ENCODE data around the gene CASP4. TPM values are rescaled to one million over a fixed set of nuclear protein-coding genes. Genes with fewer than 3 reads are reported as not detected.

Gene CASP4
- total RNA-seq, 1 experiment from 2014 or later, result 42.0 TPM

GRCh38 chr11:104965735-104966134, 2.6 kb downstream of the CASP4 start:
- DNase-seq, result no peak
- ChIA-PET POLR2A (interaction anchor here (0.6 kb wide), 1 partner anchor 19 kb away, joined by 3 read pairs; no protein-coding TSS in a partner anchor), CTCF (no interaction called here)
- Mint-ChIP-seq H3K4me3 (ENCODE audit: unreplicated experiment) (peak overlapping the region; percentile 4), H3K9me3 (ENCODE audit: unreplicated experiment) (peaks cover 5% of the 10 kb centered on the region), H3K27ac (ENCODE audit: unreplicated experiment) (peak overlapping the region; percentile 14), H3K36me3 (ENCODE audit: insufficient read depth, unreplicated experiment) (no peaks in the 10 kb centered on the region), H3K4me1 (ENCODE audit: low read depth, unreplicated experiment) (peaks cover 47% of the 10 kb centered on the region), H3K27me3 (ENCODE audit: insufficient read depth, unreplicated experiment) (no peaks in the 10 kb centered on the region)
- no TSS peak for BruUV-seq (replicated peaks)
- TF ChIP-seq, protein P1, sequence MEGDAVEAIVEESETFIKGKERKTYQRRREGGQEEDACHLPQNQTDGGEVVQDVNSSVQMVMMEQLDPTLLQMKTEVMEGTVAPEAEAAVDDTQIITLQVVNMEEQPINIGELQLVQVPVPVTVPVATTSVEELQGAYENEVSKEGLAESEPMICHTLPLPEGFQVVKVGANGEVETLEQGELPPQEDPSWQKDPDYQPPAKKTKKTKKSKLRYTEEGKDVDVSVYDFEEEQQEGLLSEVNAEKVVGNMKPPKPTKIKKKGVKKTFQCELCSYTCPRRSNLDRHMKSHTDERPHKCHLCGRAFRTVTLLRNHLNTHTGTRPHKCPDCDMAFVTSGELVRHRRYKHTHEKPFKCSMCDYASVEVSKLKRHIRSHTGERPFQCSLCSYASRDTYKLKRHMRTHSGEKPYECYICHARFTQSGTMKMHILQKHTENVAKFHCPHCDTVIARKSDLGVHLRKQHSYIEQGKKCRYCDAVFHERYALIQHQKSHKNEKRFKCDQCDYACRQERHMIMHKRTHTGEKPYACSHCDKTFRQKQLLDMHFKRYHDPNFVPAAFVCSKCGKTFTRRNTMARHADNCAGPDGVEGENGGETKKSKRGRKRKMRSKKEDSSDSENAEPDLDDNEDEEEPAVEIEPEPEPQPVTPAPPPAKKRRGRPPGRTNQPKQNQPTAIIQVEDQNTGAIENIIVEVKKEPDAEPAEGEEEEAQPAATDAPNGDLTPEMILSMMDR (IDR thresholded peaks at IDR 0.05; ENCODE audit: insufficient read depth in 1 of 2, low read depth in 1 of 2, low read length in 1 of 2, severe bottlenecking in 1 of 2, unreplicated experiment in 1 of 2), result no peak
- Histone ChIP-seq H3K36me3 (ENCODE audit: control insufficient read depth, insufficient read depth, low read length) (peaks cover 3% of the 10 kb centered on the region; the same call in 1 of the 2 replicates), H3K27me3 (replicated peaks; ENCODE audit: control insufficient read depth, insufficient read depth, low read length) (no peaks in the 10 kb centered on the region), H3K4me3 (ENCODE audit: low read depth, low read length) (no peak overlapping the region), H3K9me3 (no peaks in the 10 kb centered on the region), H3K4me1 (peaks cover 30% of the 10 kb centered on the region)
- intact Hi-C loops (cut with micrococcal nuclease; ENCODE audit: unreplicated experiment), result loop anchor here (5.0 kb wide), 2 partner anchors 298 to 358 kb away; no protein-coding TSS in a partner anchor

DNA sequence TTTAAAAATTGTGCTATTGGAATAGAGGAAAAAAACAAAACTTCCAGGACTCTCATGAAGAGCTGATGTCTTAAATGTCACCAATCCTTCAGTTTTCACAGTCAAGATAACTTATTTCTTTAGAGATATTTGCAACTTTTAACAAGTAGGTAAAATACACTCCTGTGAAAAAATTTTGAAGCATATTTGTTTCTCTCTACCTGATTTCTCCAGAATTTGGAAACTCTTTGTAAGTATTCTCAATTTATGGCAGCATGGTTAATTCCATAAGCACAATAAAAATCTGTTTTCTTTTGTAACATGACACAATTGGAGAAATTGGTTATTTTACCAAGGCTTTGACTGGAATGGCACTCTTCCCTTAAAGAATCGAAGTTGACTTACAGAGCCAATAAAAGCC, 4.1 kb downstream of the CASP4 start:
- H3K9me3 ChIP-seq, result no peaks in the 10 kb centered on the region
- intact Hi-C loops (cut with micrococcal nuclease; ENCODE audit: unreplicated experiment), result no loop called here
- no peak overlapping the region for H3K4me3 Mint-ChIP-seq (ENCODE audit: unreplicated experiment)
- H3K4me1 ChIP-seq, result peaks cover 23% of the 10 kb centered on the region
- ChIA-PET POLR2A (no interaction called here), CTCF (no interaction called here)
- TF ChIP-seq, protein P1 (IDR thresholded peaks at IDR 0.05; ENCODE audit: insufficient read depth in 1 of 2, low read depth in 1 of 2, low read length in 1 of 2, severe bottlenecking in 1 of 2, unreplicated experiment in 1 of 2), result no peak
- H3K27ac Mint-ChIP-seq (ENCODE audit: unreplicated experiment), result no peak overlapping the region
- H3K9me3 Mint-ChIP-seq (ENCODE audit: unreplicated experiment), result no peaks in the 10 kb centered on the region
- no TSS peak for BruUV-seq (replicated peaks)
- H3K4me3 ChIP-seq (ENCODE audit: low read depth, low read length), result no peak overlapping the region
- H3K27me3 ChIP-seq (replicated peaks; ENCODE audit: control insufficient read depth, insufficient read depth, low read length), result no peaks in the 10 kb centered on the region
- no peaks in the 10 kb centered on the region for H3K27me3 Mint-ChIP-seq (ENCODE audit: insufficient read depth, unreplicated experiment)
- DNase-seq, result no peak
- H3K36me3 Mint-ChIP-seq (ENCODE audit: insufficient read depth, unreplicated experiment), result no peaks in the 10 kb centered on the region
- peaks cover 3% of the 10 kb centered on the region; the same call in 1 of the 2 replicates for H3K36me3 ChIP-seq (ENCODE audit: control insufficient read depth, insufficient read depth, low read length)
- peaks cover 36% of the 10 kb centered on the region for H3K4me1 Mint-ChIP-seq (ENCODE audit: low read depth, unreplicated experiment)

DNA sequence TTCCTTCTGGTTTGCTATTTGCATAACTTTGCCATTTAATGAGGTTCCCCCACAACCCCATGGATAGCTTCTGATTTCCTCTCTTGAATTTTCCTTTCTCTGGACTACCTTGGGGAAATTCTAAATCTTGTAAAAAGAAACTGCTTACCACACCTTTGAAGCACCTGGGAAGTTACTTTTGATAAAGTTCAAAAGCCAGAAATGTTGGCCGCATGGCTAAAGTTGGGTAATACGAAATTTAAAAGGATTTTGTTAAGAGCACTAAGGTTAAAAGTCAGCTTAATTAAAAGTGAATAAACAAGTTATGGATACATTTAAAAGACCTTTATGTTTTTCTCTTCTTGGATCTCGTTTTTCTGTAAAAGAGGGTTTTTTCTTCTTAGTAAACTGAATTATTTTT, 5.5 kb downstream of the CASP4 start:
- Mint-ChIP-seq H3K27me3 (ENCODE audit: insufficient read depth, unreplicated experiment) (no peaks in the 10 kb centered on the region), H3K4me3 (ENCODE audit: unreplicated experiment) (no peak overlapping the region), H3K27ac (ENCODE audit: unreplicated experiment) (no peak overlapping the region), H3K36me3 (ENCODE audit: insufficient read depth, unreplicated experiment) (peaks cover 7% of the 10 kb centered on the region), H3K4me1 (ENCODE audit: low read depth, unreplicated experiment) (peaks cover 24% of the 10 kb centered on the region), H3K9me3 (ENCODE audit: unreplicated experiment) (no peaks in the 10 kb centered on the region)
- BruUV-seq (replicated peaks), result no TSS peak
- H3K9me3 ChIP-seq, result no peaks in the 10 kb centered on the region
- ChIA-PET CTCF (no interaction called here), POLR2A (no interaction called here)
- no peak overlapping the region for H3K4me3 ChIP-seq (ENCODE audit: low read depth, low read length)
- no peak for DNase-seq
- TF ChIP-seq, protein P1 (IDR thresholded peaks at IDR 0.05; ENCODE audit: insufficient read depth in 1 of 2, low read depth in 1 of 2, low read length in 1 of 2, severe bottlenecking in 1 of 2, unreplicated experiment in 1 of 2), result no peak
- H3K36me3 ChIP-seq (ENCODE audit: control insufficient read depth, insufficient read depth, low read length), result peaks cover 3% of the 10 kb centered on the region; the same call in 1 of the 2 replicates
- intact Hi-C loops (cut with micrococcal nuclease; ENCODE audit: unreplicated experiment), result no loop called here
- H3K4me1 ChIP-seq, result peaks cover 21% of the 10 kb centered on the region
- no peaks in the 10 kb centered on the region for H3K27me3 ChIP-seq (replicated peaks; ENCODE audit: control insufficient read depth, insufficient read depth, low read length)

Data from Caco-2 (cell line).